Tibial nerve (tissue), 3 donors: ENCODE data around the gene TNRC6C.

Experiments
- CTCF ChIP-seq, 5 experiments: fragments of 200-600 bp in 3 of 5; fragments of 450-650 bp in 2 of 5; sonication (generic) in 3 of 5; IDR thresholded peaks; one replicate each; pipeline ENCODE4 v1.5.1; 2016 to 2019; ENCODE audit warnings: antibody characterized with exemption in 5 of 5, mild to moderate bottlenecking in 3 of 5, moderate library complexity in 2 of 5
- POLR2A ChIP-seq, 2 donors: fragments of 450-650 bp; IDR thresholded peaks; one replicate each; pipeline ENCODE4 v1.6.1; 2017; ENCODE audit warnings: antibody characterized with exemption in 2 of 2, mild to moderate bottlenecking in 2 of 2, moderate library complexity in 2 of 2

GRCh38 chr17:78112518-78113471, 154.3 kb downstream of the TNRC6C start:
- TF ChIP-seq CTCF (IDR thresholded peaks at IDR 0.05) (peak; percentile 98 to 99 (median 99)), POLR2A (IDR thresholded peaks at IDR 0.05) (no peak)
